Measurements from ENCODE around the gene SRRM1.

- TF ChIP-seq CTCF (IDR thresholded peaks at IDR 0.05), result no peak
- TF ChIP-seq POLR2AphosphoS5 (IDR thresholded peaks at IDR 0.05), result no peak
These were observed 68.2 kb downstream of the SRRM1 start for GRCh38 chr1:24711329-24711728.

All from esophagus muscularis mucosa (tissue), 3 donors.